A673 (cell line): Measurements from ENCODE around the gene FOXK1. TPM values are rescaled to one million over a fixed set of nuclear protein-coding genes. Genes with fewer than 3 reads are reported as not detected.
A peak's percentile ranks its signal among the peaks of the same experiment; 100 is the strongest.

Source experiments
- BruUV-seq: library from RNA; stranded (reverse); fragments of 400-500 nt; replicated peaks from 2 replicates; lab custom pipeline; 2021; lab: Mats Ljungman, UMichigan
- CTCF ChIA-PET: fragments of 300-600 bp; sonication (Branson Sonifier 250); formaldehyde crosslinking; loops from one replicate; lab custom pipeline; 2022; ENCODE audit warnings: antibody characterized with exemption; lab: Charles Lee
- POLR2A ChIA-PET: fragments of 300-600 bp; sonication (Branson Sonifier 250); formaldehyde crosslinking; loops from one replicate; lab custom pipeline; 2022; ENCODE audit warnings: antibody characterized with exemption; ENCODE audit not compliant: low non-redundant PET; lab: Charles Lee
- DNase-seq: peaks from one replicate; pipeline ENCODE4 v3.0.0-alpha.2; 2015; ENCODE audit warnings: low spot score
- H3K27ac ChIP-seq: fragments of 200-600 bp; sonication (generic); 2 replicates; pipeline ENCODE4 v1.5.1; 2016; ENCODE audit warnings: mixed run types, low read depth, mild to moderate bottlenecking, mixed read lengths, antibody characterized with exemption, low read length; ENCODE audit not compliant: poor library complexity, severe bottlenecking
- H3K27me3 ChIP-seq: fragments of 200-600 bp; sonication (generic); replicated peaks from 2 replicates; pipeline ENCODE4 v1.6.1; 2017; ENCODE audit warnings: mixed run types, low read depth, mild to moderate bottlenecking, mixed read lengths, antibody characterized with exemption, low read length; ENCODE audit not compliant: insufficient read depth, poor library complexity
- H3K36me3 ChIP-seq: fragments of 200-600 bp; sonication (generic); 2 replicates; pipeline ENCODE4 v1.6.1; 2016; ENCODE audit warnings: mixed run types, mild to moderate bottlenecking, mixed read lengths, antibody characterized with exemption, low read length; ENCODE audit not compliant: insufficient read depth, poor library complexity, severe bottlenecking
- H3K4me1 ChIP-seq: fragments of 200-600 bp; sonication (generic); 2 replicates; pipeline ENCODE4 v1.6.1; 2017; ENCODE audit warnings: mixed run types, mild to moderate bottlenecking, mixed read lengths, antibody characterized with exemption, low read length; ENCODE audit not compliant: insufficient read depth, poor library complexity, severe bottlenecking
- H3K4me3 ChIP-seq: fragments of 200-600 bp; sonication (generic); 2 replicates; pipeline ENCODE4 v1.5.1; 2016; ENCODE audit warnings: low read depth, mixed run types, mild to moderate bottlenecking, mixed read lengths, low read length; ENCODE audit not compliant: poor library complexity, severe bottlenecking
- H3K9me3 ChIP-seq: fragments of 200-600 bp; sonication (generic); 2 replicates; pipeline ENCODE4 v1.6.1; 2016; ENCODE audit warnings: mixed run types, low read depth, mild to moderate bottlenecking, mixed read lengths, antibody characterized with exemption, low read length; ENCODE audit not compliant: poor library complexity, severe bottlenecking
- EZH2 ChIP-seq: fragments of 200-600 bp; sonication (generic); IDR thresholded peaks from 2 replicates; pipeline ENCODE4 v1.6.1; 2017; ENCODE audit warnings: borderline replicate concordance, low read depth, mild to moderate bottlenecking, mixed read lengths, antibody characterized with exemption, low read length; ENCODE audit not compliant: poor library complexity, severe bottlenecking
- intact Hi-C: fragments of 100-400 bp; cut with micrococcal nuclease; formaldehyde crosslinking; loops from one replicate; pipeline ENCODE4 v1.10.0; 2022; ENCODE audit not compliant: unreplicated experiment
- total RNA-seq: library from RNA; stranded (reverse); gene quantifications from 2 replicates; pipeline ENCODE4 v1.2.3, GENCODE V29; 2021
- TF ChIP-seq, protein P1 (sequence below): fragments of 300-800, 200-600 bp; sonication (generic); conservative IDR thresholded peaks from 2 replicates; pipeline ENCODE4 v1.5.1; 2017; ENCODE audit warnings: low read depth, mild to moderate bottlenecking, antibody characterized with exemption, low read length, moderate library complexity, mixed read lengths

Gene FOXK1
- total RNA-seq, 1 experiment from 2014 or later, result 43.8 TPM

DNA sequence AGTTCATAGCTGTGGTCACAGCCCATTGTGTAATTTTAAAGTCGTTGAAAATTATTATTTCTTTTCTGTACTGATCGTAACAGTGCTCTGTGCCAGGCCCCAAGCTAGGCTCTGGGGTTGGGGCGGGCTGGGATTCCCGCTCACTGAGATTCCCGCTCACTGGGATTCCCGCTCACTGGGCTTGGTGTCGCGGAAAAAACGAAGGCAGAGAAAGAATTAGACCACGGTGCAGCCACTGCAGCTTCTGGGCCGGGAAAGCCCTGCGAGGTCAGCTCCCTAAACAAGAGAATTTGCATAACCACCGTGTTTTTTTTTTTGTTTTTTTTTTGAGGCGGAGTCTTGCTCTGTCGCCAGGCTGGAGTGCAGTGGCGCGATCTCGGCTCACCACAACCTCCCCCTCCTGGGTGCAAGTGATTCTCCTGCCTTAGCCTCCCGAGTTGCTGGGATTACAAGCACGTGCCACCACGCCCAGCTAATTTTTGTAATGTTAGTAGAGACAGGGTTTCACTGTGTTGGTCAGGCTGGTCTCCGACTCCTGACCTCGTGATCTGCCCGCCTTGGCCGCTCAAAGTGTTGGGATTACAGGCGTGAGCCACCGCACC, 31.2 kb downstream of the FOXK1 start:
- TF ChIP-seq, protein P1, sequence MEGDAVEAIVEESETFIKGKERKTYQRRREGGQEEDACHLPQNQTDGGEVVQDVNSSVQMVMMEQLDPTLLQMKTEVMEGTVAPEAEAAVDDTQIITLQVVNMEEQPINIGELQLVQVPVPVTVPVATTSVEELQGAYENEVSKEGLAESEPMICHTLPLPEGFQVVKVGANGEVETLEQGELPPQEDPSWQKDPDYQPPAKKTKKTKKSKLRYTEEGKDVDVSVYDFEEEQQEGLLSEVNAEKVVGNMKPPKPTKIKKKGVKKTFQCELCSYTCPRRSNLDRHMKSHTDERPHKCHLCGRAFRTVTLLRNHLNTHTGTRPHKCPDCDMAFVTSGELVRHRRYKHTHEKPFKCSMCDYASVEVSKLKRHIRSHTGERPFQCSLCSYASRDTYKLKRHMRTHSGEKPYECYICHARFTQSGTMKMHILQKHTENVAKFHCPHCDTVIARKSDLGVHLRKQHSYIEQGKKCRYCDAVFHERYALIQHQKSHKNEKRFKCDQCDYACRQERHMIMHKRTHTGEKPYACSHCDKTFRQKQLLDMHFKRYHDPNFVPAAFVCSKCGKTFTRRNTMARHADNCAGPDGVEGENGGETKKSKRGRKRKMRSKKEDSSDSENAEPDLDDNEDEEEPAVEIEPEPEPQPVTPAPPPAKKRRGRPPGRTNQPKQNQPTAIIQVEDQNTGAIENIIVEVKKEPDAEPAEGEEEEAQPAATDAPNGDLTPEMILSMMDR, result no peak
- TF ChIP-seq EZH2, result no peak
- intact Hi-C loops, result no loop called here
- H3K4me3 ChIP-seq, result no peak overlapping the region
- H3K27ac ChIP-seq, result no peak overlapping the region
- ChIA-PET POLR2A (interaction anchor here (0.5 kb wide), 1 partner anchor 18 kb away, joined by 13 read pairs; no protein-coding TSS in a partner anchor), CTCF (interaction anchor here (1.5 kb wide), 1 partner anchor 54 kb away, joined by 3 read pairs; no protein-coding TSS in a partner anchor)
- no peaks in the 10 kb centered on the region for H3K27me3 ChIP-seq
- H3K9me3 ChIP-seq, result no peaks in the 10 kb centered on the region
- H3K4me1 ChIP-seq, result peaks cover 38% of the 10 kb centered on the region
- no peak for DNase-seq
- BruUV-seq, result no TSS peak
- no peaks in the 10 kb centered on the region for H3K36me3 ChIP-seq

DNA sequence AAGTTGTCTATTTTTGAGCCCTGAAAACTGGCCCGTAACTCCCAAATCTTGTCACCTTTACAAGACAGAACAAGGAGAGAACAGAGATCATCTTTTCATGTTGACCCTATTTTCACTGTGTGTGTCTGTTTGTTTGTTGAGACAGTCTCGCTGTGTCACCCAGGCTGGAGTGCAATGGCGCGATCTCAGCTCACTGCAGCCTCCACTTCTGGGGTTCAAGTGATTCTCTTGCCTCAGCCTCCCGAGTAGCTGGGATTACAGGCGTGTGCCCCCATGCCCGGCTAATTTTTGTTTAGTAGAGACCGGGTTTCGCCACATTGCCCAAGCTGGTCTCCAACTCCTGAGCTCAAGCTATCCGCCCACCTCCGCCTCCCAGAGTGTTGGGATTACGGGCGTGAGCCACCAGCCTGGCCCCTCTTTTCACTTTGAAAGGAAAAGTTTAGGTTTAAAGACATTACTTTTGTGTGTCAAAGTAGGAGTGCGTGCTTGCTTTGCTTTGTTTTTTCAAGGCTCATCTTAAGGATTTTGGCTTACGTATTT, 32.1 kb downstream of the FOXK1 start:
- Histone ChIP-seq H3K4me1 (peaks cover 32% of the 10 kb centered on the region), H3K36me3 (no peaks in the 10 kb centered on the region), H3K9me3 (no peaks in the 10 kb centered on the region), H3K27me3 (no peaks in the 10 kb centered on the region), H3K27ac (no peak overlapping the region), H3K4me3 (peak overlapping the region; percentile 35)
- BruUV-seq, result no TSS peak
- CTCF ChIA-PET, result no interaction called here
- TF ChIP-seq, protein P1, result no peak
- no peak for TF ChIP-seq EZH2
- POLR2A ChIA-PET, result no interaction called here
- DNase-seq, result no peak
- intact Hi-C loops, result no loop called here

DNA sequence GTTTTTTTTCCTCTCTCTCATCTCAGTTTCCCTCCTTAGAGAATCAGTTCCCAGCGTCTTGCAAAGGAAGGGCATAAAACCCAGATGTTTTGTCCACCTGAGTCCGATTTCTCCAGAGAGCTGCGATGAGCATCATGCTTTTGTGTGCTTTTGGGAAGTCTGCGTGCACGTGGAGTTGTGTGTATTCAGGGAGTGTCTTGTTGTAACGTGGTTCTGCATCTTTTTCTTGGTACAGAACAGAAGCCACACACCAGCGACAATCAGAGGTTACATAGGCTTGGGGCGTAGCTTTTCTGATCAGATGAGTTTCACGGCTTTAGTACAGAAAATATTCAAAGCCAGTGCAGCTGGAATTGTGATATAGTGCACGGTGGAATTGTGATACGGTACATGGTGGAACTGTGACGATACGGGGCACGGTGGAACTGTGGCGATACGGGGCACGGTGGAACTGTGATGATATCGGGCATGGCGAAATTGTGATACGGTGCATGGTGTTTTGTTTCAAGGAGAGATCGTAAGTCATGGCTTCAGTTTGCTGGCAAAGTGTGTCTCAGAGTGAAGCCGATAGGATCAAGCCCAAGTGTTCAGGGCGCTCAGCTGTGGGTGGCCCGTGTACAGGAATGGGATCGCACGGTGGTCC, 32.8 kb downstream of the FOXK1 start:
- POLR2A ChIA-PET, result no interaction called here
- Histone ChIP-seq H3K27ac (peak overlapping the region; percentile 32), H3K4me3 (peak overlapping the region; percentile 35), H3K27me3 (no peaks in the 10 kb centered on the region), H3K9me3 (no peaks in the 10 kb centered on the region), H3K36me3 (no peaks in the 10 kb centered on the region), H3K4me1 (peaks cover 32% of the 10 kb centered on the region)
- no peak for TF ChIP-seq EZH2
- TF ChIP-seq, protein P1, result no peak
- intact Hi-C loops, result no loop called here
- CTCF ChIA-PET, result no interaction called here
- DNase-seq, result no peak
- no TSS peak for BruUV-seq
